GM12874 (cell line): ENCODE data around the gene ZC3H15.

Experiments used
- CTCF ChIP-seq: IDR thresholded peaks from 2 replicates; pipeline ENCODE4 v1.5.1; 2011; ENCODE audit warnings: low read depth, mild to moderate bottlenecking, control low read depth, low read length, moderate library complexity; ENCODE audit not compliant: insufficient read depth

The ZC3H15 gene

GRCh38 chr2:186546846-186547245, 60.8 kb downstream of the ZC3H15 start:
- TF ChIP-seq CTCF: no peak

GRCh38 chr2:186551323-186552050, 65.4 kb downstream of the ZC3H15 start:
- TF ChIP-seq CTCF: no peak

DNA sequence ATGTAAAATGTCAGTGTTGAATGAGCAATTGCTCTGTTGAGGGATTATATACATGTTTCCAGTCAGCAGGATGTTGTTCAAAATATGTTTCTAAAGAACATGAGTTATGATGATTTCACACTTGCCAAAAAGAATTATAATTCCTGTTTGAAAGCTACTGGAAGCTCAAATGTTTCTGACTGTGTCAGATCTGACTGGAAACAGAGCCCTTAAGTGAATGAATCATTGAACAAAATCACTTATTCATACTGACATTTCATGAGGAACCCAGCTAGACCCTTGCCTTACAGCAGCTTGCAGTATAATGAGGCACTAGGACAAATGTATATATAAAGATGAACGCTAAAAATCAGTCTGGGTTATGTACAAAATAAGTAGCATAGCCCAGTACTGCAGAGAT, 68.4 kb downstream of the ZC3H15 start:
- no peak for TF ChIP-seq CTCF

GRCh38 chr2:186554850-186555671, 69.0 kb downstream of the ZC3H15 start:
- no peak for TF ChIP-seq CTCF

DNA sequence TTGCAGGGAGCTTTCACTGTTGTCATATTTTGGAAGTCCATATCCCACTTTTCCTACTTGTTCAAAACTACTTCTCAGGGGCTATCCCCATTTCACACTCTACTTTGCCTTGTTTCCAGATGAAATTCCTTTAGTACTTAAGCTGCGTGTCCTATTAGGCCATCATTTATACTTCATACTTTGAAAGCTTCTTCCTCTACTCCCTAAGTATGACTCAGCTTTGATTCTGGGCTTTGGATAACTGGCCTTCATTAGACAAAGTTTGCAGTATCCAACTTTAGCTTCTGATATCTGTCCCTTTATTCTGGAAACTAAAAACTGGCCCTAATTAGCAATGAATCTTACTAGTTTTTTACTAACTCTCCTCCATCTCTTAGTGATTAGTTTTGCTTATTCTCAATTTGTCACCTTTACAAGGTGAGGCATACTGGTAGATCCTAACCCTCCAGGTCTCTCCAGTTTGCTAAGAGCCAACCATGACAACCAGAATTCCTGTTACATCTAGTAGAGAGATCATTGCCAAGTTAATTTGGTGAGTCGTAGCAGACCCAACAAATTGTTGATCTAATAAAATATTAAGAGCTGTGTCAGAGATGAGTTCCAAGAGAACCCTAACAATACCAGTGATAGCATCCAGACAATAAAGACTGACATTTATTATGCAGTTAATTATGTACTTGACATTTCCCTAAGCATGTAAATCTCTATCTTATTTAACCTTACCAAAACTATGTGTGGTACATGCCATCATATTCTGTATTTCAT, 72.6 kb downstream of the ZC3H15 start:
- no peak for TF ChIP-seq CTCF
